Osteoblast (primary cell): ENCODE results near the gene ATP11C. TPM values are rescaled to one million over a fixed set of nuclear protein-coding genes. Genes with fewer than 3 reads are reported as not detected.

Source experiments
- DNase-seq: peaks from one replicate; pipeline ENCODE4 v3.0.0; 2011; ENCODE audit warnings: low spot score, mixed read lengths; ENCODE audit not compliant: insufficient read length; ENCODE audit errors: missing footprints
- H2AFZ ChIP-seq: 2 replicates; pipeline ENCODE4 v1.6.0; 2011; ENCODE audit warnings: mild to moderate bottlenecking, low read length
- H3K27ac ChIP-seq: 2 replicates; pipeline ENCODE4 v1.5.1; 2011; ENCODE audit warnings: mild to moderate bottlenecking, low read depth, low read length, moderate library complexity
- H3K27me3 ChIP-seq: 2 replicates; pipeline ENCODE4 v1.6.0; 2012; ENCODE audit warnings: mild to moderate bottlenecking, control low read depth, inconsistent platforms, low read length, moderate library complexity; ENCODE audit not compliant: insufficient read depth
- H3K36me3 ChIP-seq: 2 replicates; pipeline ENCODE4 v1.5.1; 2011; ENCODE audit warnings: mild to moderate bottlenecking, low read length, control low read depth, moderate library complexity; ENCODE audit not compliant: insufficient read depth
- H3K4me1 ChIP-seq: 2 replicates; pipeline ENCODE4 v1.5.1; 2011; ENCODE audit warnings: mild to moderate bottlenecking, low read length, control low read depth, moderate library complexity; ENCODE audit not compliant: insufficient read depth
- H3K4me2 ChIP-seq: 2 replicates; pipeline ENCODE4 v1.6.0; 2011; ENCODE audit warnings: mild to moderate bottlenecking, low read length; ENCODE audit not compliant: insufficient read depth
- H3K4me3 ChIP-seq: fragments of 200-600 bp; sonication (generic); 3 replicates; pipeline ENCODE4 v1.5.1; 2012; ENCODE audit warnings: mild to moderate bottlenecking, low read length, inconsistent platforms; ENCODE audit not compliant: insufficient read depth
- H3K79me2 ChIP-seq: 2 replicates; pipeline ENCODE4 v1.6.0; 2012; ENCODE audit warnings: mild to moderate bottlenecking, low read length, control low read depth, inconsistent platforms; ENCODE audit not compliant: insufficient read depth
- H3K9me3 ChIP-seq: 2 replicates; pipeline ENCODE4 v1.5.1; 2011; ENCODE audit warnings: low read depth, low read length, control low read depth
- H4K20me1 ChIP-seq: 2 replicates; pipeline ENCODE4 v1.6.0; 2012; ENCODE audit warnings: mild to moderate bottlenecking, low read length, control low read depth; ENCODE audit not compliant: insufficient read depth
- CTCF ChIP-seq: IDR thresholded peaks from 2 replicates; pipeline ENCODE4 v1.5.1; 2011; ENCODE audit warnings: mild to moderate bottlenecking, low read depth, low read length, moderate library complexity; ENCODE audit errors: extremely low read depth
- total RNA-seq: library from RNA; depleted of rRNA; stranded (reverse); fragments of >200 nt; gene quantifications from 2 replicates; pipeline ENCODE4 v1.2.3, GENCODE V29; 2012

The ATP11C gene
- total RNA-seq, 1 donor: 72.0 TPM

GRCh38 chrX:139898334-139898733, 34.5 kb downstream of the ATP11C start:
- Histone ChIP-seq H3K4me3 (no peak overlapping the region), H3K27me3 (no peaks in the 10 kb centered on the region), H3K4me1 (peaks cover 4% of the 10 kb centered on the region), H3K36me3 (no peaks in the 10 kb centered on the region), H4K20me1 (peaks cover 3% of the 10 kb centered on the region), H3K27ac (no peak overlapping the region), H3K9me3 (no peaks in the 10 kb centered on the region), H2AFZ (no peak overlapping the region), H3K79me2 (peaks cover 41% of the 10 kb centered on the region), H3K4me2 (no peak overlapping the region)
- no peak for DNase-seq
- no peak for TF ChIP-seq CTCF

- no peaks in the 10 kb centered on the region for H3K27me3 ChIP-seq
- peaks cover 18% of the 10 kb centered on the region for H3K4me1 ChIP-seq
- H3K4me2 ChIP-seq: no peak overlapping the region
- H3K27ac ChIP-seq: no peak overlapping the region
- no peak overlapping the region for H2AFZ ChIP-seq
- H3K9me3 ChIP-seq: no peaks in the 10 kb centered on the region
- H4K20me1 ChIP-seq: no peaks in the 10 kb centered on the region
- no peak for DNase-seq
- no peaks in the 10 kb centered on the region for H3K36me3 ChIP-seq
- no peak for TF ChIP-seq CTCF
- no peak overlapping the region for H3K4me3 ChIP-seq
- peaks cover 41% of the 10 kb centered on the region for H3K79me2 ChIP-seq
These were observed 40.3 kb downstream of the ATP11C start for GRCh38 chrX:139892512-139892911.

- Histone ChIP-seq H4K20me1 (no peaks in the 10 kb centered on the region), H3K4me1 (peaks cover 18% of the 10 kb centered on the region), H3K27ac (peak overlapping the region; percentile 32), H3K9me3 (no peaks in the 10 kb centered on the region), H3K4me2 (peak overlapping the region; percentile 20), H2AFZ (no peak overlapping the region), H3K27me3 (no peaks in the 10 kb centered on the region), H3K79me2 (peaks cover 47% of the 10 kb centered on the region), H3K36me3 (no peaks in the 10 kb centered on the region), H3K4me3 (peak overlapping the region; percentile 16)
- DNase-seq: no peak
- no peak for TF ChIP-seq CTCF
These were observed 41.7 kb downstream of the ATP11C start for GRCh38 chrX:139890991-139891700.

- Histone ChIP-seq H3K27ac (peak overlapping the region; percentile 49), H3K4me1 (peaks cover 18% of the 10 kb centered on the region), H4K20me1 (no peaks in the 10 kb centered on the region), H3K27me3 (no peaks in the 10 kb centered on the region), H3K9me3 (no peaks in the 10 kb centered on the region), H3K79me2 (peaks cover 49% of the 10 kb centered on the region), H3K4me2 (no peak overlapping the region), H2AFZ (no peak overlapping the region), H3K36me3 (no peaks in the 10 kb centered on the region), H3K4me3 (no peak overlapping the region)
- TF ChIP-seq CTCF: no peak
- no peak for DNase-seq
These were observed 43.1 kb downstream of the ATP11C start for GRCh38 chrX:139889760-139890159.
